Left renal pelvis (tissue), 4 donors: ENCODE measurements around the gene PRKAR2B. TPM values are rescaled to one million over a fixed set of nuclear protein-coding genes. Genes with fewer than 3 reads are reported as not detected.
"Not testable (repeated sequence)": the region's sequence is repeated elsewhere in the genome, so short reads cannot be mapped to it uniquely, and the experiment has no call there.

ENCODE experiments used
- DNase-seq, 4 donors: peaks; one replicate each; pipeline ENCODE4 v3.0.0-alpha.2; 2013; ENCODE audit warnings: low read depth in 4 of 4, low spot score in 3 of 4
- polyA plus RNA-seq, 4 donors: library from polyadenylated mRNA; unstranded; fragments of 120-200 nt; gene quantifications; one replicate each; pipeline ENCODE4 v1.2.1, GENCODE V29; 2013; ENCODE audit not compliant: insufficient read length in 4 of 4

Gene PRKAR2B
- polyA plus RNA-seq, 4 donors: 21.1 to 50.9 (median 40.1) TPM

DNA sequence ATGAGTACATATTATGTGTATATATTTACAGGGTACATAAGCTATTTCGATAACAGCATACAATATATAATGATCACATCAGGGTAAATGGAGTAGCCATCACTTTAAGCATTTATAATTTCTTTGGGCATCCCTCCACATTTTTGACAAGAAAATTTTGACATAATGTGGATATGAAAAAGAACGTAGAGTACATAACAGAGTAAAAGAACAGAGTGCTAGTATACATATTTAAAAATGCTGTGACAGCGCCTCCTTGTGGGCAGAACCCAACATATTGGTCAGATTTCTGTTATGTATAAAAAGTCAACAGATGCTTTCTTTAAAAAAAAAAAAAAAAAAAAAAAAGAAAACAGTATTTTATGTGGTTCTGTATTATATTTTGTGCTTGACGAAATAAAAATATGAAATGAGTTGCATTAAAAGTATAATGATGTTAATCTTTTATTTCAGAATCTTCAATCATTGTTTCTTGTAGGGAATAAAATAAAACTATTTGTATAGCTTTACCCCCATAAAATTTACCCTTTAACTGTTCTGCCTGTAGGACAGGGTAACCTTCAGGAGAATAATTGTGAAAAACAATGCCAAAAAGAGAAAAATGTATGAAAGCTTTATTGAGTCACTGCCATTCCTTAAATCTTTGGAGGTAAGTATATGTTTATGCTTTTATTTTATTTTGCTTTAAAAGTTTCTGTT is 106.0 kb downstream of the PRKAR2B start:
- DNase-seq: peak in 1 of 4 donors; percentile 55

- no peak for DNase-seq
Observed at GRCh38 chr7:107151538-107151937, 107.0 kb downstream of the PRKAR2B start.

DNA sequence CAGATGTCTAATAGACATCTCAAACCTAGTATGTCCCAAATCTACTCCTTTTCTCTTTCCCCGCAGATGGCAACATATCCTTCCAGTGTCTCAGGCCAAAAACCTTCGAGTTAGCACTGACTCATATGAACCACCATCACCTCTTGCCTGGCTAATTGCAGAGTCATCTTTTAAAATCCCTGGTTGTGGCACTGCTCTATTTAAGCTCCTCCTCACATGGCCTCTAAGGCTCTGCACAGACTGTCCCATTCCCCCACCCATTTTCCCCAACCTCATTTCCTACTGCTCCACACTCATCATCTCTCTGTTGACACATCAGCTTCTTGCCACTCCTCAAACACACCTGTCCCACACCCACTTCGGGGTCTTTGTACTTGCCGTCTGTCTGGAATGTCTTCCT is 107.5 kb downstream of the PRKAR2B start:
- DNase-seq: no peak

GRCh38 chr7:107154826-107155225 is 110.3 kb downstream of the PRKAR2B start:
- DNase-seq: no peak

DNA sequence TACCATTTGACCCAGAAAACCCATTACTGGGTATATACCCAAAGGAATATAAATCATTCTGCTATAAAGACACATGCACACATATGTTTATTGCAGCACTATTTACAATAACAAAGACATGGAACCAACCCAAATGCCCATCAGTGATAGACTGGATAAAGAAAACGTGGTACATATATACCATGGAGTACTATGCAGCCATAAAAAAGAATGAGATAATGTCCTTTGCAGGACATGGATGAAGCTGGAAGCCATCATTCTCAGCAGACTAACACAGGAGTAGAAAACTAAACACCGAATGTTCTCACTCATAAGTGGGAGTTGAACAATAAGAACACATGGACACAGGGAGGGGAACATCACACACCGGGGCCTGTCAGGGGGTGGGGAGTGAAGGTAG is 111.2 kb downstream of the PRKAR2B start:
- not testable (repeated sequence) for DNase-seq

- DNase-seq: no peak
Observed at GRCh38 chr7:107157091-107157490, 112.6 kb downstream of the PRKAR2B start.

- no peak for DNase-seq
Observed at GRCh38 chr7:107158028-107158427, 113.5 kb downstream of the PRKAR2B start.

DNA sequence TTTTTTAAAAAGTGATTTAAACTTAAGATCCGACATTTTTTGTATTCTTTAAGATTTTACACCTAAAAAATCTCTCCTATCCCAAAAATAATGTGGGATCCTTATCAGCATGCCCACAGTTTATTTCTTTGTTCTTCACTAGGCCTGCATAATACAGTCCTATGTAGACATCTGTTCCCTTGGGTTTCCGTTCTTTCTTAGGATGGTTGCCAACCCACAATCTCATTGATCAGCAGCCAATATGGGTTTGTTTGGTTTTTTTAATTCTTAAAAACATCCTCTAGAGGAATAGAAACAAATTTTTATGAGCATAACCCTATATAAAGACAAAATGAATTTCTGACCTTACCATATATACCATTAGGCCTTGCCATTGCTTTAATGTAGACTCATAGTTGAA is 115.9 kb downstream of the PRKAR2B start:
- no peak for DNase-seq

DNA sequence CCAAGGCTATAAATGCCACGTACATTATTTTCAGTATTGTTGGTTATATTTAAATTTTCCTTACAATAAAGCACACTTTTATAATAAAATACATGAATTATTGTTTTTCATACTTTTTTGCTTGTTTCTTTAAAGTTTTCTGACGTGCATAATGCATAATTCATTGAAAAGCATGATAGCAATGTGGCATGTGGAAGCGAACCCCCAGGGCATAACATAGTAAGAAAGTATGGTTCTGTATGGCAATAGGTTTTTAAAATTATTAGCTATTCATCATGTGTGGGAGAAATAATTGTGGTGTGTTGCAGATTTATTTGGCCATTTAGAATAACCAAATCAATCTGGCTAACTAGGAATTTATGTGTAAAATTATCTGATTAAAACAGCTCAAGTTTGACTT is 116.9 kb downstream of the PRKAR2B start:
- no peak for DNase-seq

- no peak for DNase-seq
Observed at GRCh38 chr7:107162475-107162874, 118.0 kb downstream of the PRKAR2B start.

GRCh38 chr7:107164092-107164491 is 119.6 kb downstream of the PRKAR2B start:
- DNase-seq: no peak

- DNase-seq: no peak
Observed at GRCh38 chr7:107165341-107165740, 120.8 kb downstream of the PRKAR2B start.

GRCh38 chr7:107166736-107167426 is 122.4 kb downstream of the PRKAR2B start:
- no peak for DNase-seq

GRCh38 chr7:107167483-107168232 is 123.2 kb downstream of the PRKAR2B start:
- peak in 3 of 4 donors; percentile 56 to 69 (median 65) for DNase-seq

GRCh38 chr7:107168233-107169119 is 124.0 kb downstream of the PRKAR2B start, which contains the start of gene HBP1:
Gene HBP1, plus strand, starts transcription at chr7:107169003. Its CDS starts 10,891 bp downstream, at chr7:107179894.
- DNase-seq: peak; percentile 99 to 100 (median 100)

GRCh38 chr7:107169120-107170050 is 124.9 kb downstream of the PRKAR2B start:
- DNase-seq: peak; percentile 93 to 94 (median 94)

DNA sequence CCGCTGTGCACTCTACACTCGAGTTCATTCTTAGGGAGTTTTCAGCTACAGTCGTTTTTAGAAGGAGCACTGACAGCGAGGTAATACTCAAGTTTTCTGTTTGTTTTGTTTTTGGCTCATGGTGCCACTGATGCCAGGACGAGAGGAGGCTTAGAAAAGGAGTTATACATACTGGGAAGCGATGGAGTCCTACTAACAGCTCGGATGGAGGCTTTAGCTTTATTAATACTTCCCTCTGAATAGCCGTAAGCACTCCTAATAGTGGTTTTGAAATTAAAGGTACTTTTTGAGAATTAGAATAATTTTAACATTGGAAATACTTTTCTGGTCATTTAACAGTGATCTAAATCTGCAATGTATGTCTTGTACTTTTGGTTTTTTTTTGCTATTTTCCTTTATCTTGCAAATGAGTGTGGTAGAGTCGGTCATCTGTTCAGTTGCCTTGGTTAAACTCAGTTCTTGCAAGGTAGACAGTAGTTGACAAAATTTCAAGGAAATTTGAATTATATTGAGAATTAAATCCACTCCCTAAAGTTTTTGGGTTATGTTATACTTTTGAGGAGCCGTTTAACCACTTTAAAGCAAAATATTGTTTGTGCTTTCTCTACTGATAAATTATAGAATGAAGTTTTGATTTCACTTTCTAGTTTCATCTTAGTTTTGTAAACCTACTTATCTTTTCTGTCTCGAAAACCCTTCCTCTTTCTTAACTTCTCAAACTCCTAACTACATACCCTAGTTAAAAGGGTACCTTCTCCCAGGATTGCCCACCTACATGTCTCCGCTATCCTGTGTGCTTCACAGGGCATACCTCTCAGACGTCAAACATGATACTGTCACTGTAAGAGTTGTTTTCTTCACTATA is 125.8 kb downstream of the PRKAR2B start:
- no peak for DNase-seq

- DNase-seq: no peak
Observed at GRCh38 chr7:107171496-107171895, 127.0 kb downstream of the PRKAR2B start.
